Measurements from ENCODE around the gene EI24. TPM values are rescaled to one million over a fixed set of nuclear protein-coding genes. Genes with fewer than 3 reads are reported as not detected.

Gene EI24
- total RNA-seq, 1 experiment from 2014 or later = 193 TPM

GRCh38 chr11:125551835-125552342 is 17.4 kb upstream of the EI24 start:
- in situ Hi-C loops (cut with HindIII; ENCODE audit: low pct_unique_long_range_greater_than_20kb, low sequenced_read_pairs) = no loop called here
- Histone ChIP-seq H3K36me3 (ENCODE audit: control insufficient read depth, insufficient read depth, low read length) (no peaks in the 10 kb centered on the region), H3K27me3 (ENCODE audit: control insufficient read depth, insufficient read depth, low read length) (peaks cover 5% of the 10 kb centered on the region; the same call in 1 of the 2 replicates), H3K4me3 (ENCODE audit: low read depth in 2 of 2, low read length in 2 of 2) (no peak overlapping the region), H3K4me1 (ENCODE audit: control insufficient read depth, insufficient read depth, low read length) (no peaks in the 10 kb centered on the region), H3K9me3 (ENCODE audit: control insufficient read depth, insufficient read depth, low read depth, low read length) (no peaks in the 10 kb centered on the region), H3K27ac (ENCODE audit: low read length) (no peak overlapping the region)
- ATAC-seq (no peak), DNase-seq (ENCODE audit: low read depth, low spot score) (no peak)
- TF ChIP-seq, protein P1, sequence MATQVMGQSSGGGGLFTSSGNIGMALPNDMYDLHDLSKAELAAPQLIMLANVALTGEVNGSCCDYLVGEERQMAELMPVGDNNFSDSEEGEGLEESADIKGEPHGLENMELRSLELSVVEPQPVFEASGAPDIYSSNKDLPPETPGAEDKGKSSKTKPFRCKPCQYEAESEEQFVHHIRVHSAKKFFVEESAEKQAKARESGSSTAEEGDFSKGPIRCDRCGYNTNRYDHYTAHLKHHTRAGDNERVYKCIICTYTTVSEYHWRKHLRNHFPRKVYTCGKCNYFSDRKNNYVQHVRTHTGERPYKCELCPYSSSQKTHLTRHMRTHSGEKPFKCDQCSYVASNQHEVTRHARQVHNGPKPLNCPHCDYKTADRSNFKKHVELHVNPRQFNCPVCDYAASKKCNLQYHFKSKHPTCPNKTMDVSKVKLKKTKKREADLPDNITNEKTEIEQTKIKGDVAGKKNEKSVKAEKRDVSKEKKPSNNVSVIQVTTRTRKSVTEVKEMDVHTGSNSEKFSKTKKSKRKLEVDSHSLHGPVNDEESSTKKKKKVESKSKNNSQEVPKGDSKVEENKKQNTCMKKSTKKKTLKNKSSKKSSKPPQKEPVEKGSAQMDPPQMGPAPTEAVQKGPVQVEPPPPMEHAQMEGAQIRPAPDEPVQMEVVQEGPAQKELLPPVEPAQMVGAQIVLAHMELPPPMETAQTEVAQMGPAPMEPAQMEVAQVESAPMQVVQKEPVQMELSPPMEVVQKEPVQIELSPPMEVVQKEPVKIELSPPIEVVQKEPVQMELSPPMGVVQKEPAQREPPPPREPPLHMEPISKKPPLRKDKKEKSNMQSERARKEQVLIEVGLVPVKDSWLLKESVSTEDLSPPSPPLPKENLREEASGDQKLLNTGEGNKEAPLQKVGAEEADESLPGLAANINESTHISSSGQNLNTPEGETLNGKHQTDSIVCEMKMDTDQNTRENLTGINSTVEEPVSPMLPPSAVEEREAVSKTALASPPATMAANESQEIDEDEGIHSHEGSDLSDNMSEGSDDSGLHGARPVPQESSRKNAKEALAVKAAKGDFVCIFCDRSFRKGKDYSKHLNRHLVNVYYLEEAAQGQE (IDR thresholded peaks at IDR 0.05; ENCODE audit: insufficient read depth in 1 of 2, low read depth in 2 of 2, low read length in 1 of 2) = no peak
- TF ChIP-seq SIN3A (IDR thresholded peaks at IDR 0.05; ENCODE audit: borderline replicate concordance, insufficient read depth, low read depth, low read length) (no peak), TCF7L2 (IDR thresholded peaks at IDR 0.05; ENCODE audit: low read depth, low read length) (no peak), CTCF (IDR thresholded peaks at IDR 0.05) (no peak), POLR2AphosphoS5 (IDR thresholded peaks at IDR 0.05; ENCODE audit: low read depth, low read length) (no peak)
- POLR2A ChIA-PET = no interaction called here
- CTCF ChIA-PET = no interaction called here
- intact Hi-C loops (cut with micrococcal nuclease; ENCODE audit: unreplicated experiment) = loop anchor here (5.0 kb wide), 1 partner anchor 50 kb away; no protein-coding TSS in a partner anchor
- BruUV-seq (replicated peaks) = no TSS peak

DNA sequence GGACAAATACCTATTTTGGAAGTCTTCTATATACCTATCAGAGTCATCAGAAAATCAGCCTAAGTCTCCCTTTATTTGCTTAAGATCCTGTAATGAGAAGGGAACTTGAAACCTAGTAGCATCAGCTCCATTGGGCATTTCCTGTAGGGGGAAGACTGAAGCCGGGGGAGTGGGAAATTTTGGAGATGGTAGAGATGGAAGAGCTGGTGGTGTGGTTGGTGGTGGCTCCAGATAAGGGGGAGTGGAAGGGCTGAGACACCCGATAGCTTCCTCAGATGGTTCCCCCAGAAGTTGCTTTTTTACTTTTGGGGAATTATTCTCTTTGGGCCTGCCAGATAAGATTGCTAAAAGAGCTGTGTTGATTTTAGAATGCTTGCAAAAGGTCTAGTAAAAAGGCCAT is 16.4 kb upstream of the EI24 start:
- ATAC-seq (no peak), DNase-seq (ENCODE audit: low read depth, low spot score) (no peak)
- TF ChIP-seq, protein P1 (IDR thresholded peaks at IDR 0.05; ENCODE audit: insufficient read depth in 1 of 2, low read depth in 2 of 2, low read length in 1 of 2) = no peak
- TF ChIP-seq POLR2AphosphoS5 (IDR thresholded peaks at IDR 0.05; ENCODE audit: low read depth, low read length) = no peak
- no peak for TF ChIP-seq SIN3A (IDR thresholded peaks at IDR 0.05; ENCODE audit: borderline replicate concordance, insufficient read depth, low read depth, low read length)
- TF ChIP-seq TCF7L2 (IDR thresholded peaks at IDR 0.05; ENCODE audit: low read depth, low read length) = no peak
- no peak for TF ChIP-seq CTCF (IDR thresholded peaks at IDR 0.05)
- intact Hi-C loops (cut with micrococcal nuclease; ENCODE audit: unreplicated experiment) = loop anchor here (5.0 kb wide), 1 partner anchor 51 kb away; no protein-coding TSS in a partner anchor
- in situ Hi-C loops (cut with HindIII; ENCODE audit: low pct_unique_long_range_greater_than_20kb, low sequenced_read_pairs) = no loop called here
- BruUV-seq (replicated peaks) = no TSS peak
- Histone ChIP-seq H3K27ac (ENCODE audit: low read length) (no peak overlapping the region), H3K36me3 (ENCODE audit: control insufficient read depth, insufficient read depth, low read length) (no peaks in the 10 kb centered on the region), H3K4me3 (ENCODE audit: low read depth in 2 of 2, low read length in 2 of 2) (no peak overlapping the region), H3K4me1 (ENCODE audit: control insufficient read depth, insufficient read depth, low read length) (no peaks in the 10 kb centered on the region), H3K9me3 (ENCODE audit: control insufficient read depth, insufficient read depth, low read depth, low read length) (no peaks in the 10 kb centered on the region), H3K27me3 (ENCODE audit: control insufficient read depth, insufficient read depth, low read length) (peaks cover 5% of the 10 kb centered on the region; the same call in 1 of the 2 replicates)
- ChIA-PET CTCF (interaction anchor here (0.6 kb wide), 1 partner anchor 26 kb away, joined by 3 read pairs; no protein-coding TSS in a partner anchor), POLR2A (no interaction called here)
